ENCODE measurements around the gene DBET.
"Not testable (repeated sequence)": the region's sequence is repeated elsewhere in the genome, so short reads cannot be mapped to it uniquely, and the experiment has no call there.

Gene DBET

DNA sequence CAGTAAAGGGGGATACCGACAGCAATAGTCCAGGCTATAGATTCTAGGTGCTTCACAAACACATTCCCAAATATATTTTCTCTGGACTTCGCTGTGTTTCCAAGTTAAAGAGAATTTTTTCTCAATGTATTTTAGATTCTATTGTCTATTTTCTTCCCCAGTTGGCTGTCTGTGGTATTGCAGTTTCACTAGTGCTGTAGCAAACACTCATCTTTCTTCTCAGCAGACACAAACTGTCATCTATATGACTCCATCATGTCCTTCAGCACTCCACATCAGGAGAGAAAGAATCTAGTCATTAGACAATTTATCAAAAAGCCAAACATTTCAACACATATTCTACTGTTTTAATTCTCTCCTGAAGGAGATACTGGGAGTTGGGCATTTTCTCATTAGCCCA is at the start of gene DBET:
TSS of gene DBET (plus strand) at position 161 of the 400 bp plus-strand sequence.
- not testable (repeated sequence) for DNase-seq (ENCODE audit: low read depth); H3K4me3 ChIP-seq (ENCODE audit: low read depth, low read length)

DNA sequence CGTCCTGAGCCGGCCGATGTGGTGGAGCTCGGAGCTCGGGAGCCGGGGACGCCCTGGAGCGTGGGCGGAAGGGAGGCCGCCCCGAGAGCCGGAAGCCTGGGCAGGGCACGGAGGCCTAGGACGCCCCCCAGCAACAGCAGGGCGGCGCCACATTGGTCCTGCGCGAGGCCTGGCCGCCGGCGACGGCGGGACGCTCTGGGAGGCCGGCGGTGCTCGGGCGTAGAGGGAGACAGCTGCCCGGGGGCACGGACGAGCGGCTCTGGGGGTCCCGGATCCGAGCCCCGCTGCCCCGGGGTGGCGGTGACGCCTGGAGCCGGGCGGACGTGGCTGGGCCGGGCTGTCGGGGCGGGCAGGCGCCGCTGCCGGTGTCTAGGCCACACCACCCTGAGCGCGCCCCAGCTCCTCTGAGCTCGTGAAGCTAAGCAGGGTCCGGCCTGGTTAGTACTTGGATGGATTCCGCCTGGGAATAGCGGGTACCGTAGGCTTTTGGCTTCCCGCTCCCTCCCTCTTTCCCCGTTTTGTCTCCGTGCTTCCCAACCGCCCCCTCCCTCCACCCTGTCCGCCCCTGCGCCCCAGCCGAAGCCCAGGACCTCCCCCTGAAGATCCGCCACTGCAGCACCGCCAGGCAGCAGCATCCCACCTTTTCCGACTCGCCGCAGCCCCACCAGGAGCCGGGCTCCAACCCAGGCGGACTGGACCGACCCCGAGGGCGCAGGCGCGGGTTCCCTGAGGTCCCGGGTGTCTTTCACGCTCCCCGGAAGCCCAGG is 49.3 kb upstream of the DBET start:
- TF ChIP-seq, protein P1, sequence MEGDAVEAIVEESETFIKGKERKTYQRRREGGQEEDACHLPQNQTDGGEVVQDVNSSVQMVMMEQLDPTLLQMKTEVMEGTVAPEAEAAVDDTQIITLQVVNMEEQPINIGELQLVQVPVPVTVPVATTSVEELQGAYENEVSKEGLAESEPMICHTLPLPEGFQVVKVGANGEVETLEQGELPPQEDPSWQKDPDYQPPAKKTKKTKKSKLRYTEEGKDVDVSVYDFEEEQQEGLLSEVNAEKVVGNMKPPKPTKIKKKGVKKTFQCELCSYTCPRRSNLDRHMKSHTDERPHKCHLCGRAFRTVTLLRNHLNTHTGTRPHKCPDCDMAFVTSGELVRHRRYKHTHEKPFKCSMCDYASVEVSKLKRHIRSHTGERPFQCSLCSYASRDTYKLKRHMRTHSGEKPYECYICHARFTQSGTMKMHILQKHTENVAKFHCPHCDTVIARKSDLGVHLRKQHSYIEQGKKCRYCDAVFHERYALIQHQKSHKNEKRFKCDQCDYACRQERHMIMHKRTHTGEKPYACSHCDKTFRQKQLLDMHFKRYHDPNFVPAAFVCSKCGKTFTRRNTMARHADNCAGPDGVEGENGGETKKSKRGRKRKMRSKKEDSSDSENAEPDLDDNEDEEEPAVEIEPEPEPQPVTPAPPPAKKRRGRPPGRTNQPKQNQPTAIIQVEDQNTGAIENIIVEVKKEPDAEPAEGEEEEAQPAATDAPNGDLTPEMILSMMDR (conservative IDR thresholded peaks at IDR 0.05; ENCODE audit: low read depth, low read length), result no peak
- peak; percentile 29 for DNase-seq (ENCODE audit: low read depth)

DNA sequence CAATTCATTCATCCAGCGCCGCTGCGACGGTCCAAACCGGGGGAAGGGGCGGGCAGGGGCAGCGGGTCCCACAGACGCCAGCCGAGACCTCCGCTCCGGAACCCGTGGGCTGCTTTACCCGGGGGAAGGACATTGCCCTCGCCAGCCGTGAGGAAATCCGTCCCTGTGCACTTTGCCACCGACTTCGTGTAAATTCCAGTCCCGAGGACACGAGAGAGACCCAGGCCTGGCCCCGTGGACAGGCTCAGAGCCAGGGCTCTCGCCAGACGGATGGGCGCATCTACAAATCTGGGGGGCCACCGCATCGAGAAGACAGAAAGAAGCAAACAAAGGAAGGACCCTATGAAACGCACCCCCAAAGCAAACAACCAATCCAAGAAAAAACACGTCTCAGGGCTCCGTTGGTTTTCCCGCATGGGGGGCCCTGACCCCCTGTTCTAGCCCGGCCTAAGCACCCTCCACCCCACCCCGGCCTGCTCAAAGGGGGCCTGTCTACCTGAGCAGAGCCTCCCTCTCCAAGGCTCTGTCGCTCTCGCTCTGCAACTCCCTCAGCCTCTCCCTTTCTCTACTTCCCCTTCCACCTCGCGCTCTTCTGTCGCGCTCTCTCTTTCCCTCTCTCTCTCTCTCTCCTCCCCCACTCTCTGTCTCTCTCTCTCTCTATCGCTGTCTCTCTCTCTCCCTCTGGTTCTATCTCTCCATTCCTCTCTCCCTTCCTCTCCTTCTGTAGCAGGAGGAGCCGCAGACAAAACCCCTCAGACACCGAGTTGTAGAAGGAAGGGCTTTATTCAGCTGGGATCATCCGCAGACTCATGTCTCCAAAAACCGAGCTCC is 48.5 kb upstream of the DBET start:
- H3K4me3 ChIP-seq (ENCODE audit: low read depth, low read length), result no peak overlapping the region
- no peak for DNase-seq (ENCODE audit: low read depth)
- TF ChIP-seq, protein P1 (conservative IDR thresholded peaks at IDR 0.05; ENCODE audit: low read depth, low read length), result no peak

More for the DNA sequence above, 49.3 kb upstream of the DBET start:
- H3K4me3 ChIP-seq (ENCODE audit: low read depth, low read length), result peak overlapping the region; percentile 37

DNA sequence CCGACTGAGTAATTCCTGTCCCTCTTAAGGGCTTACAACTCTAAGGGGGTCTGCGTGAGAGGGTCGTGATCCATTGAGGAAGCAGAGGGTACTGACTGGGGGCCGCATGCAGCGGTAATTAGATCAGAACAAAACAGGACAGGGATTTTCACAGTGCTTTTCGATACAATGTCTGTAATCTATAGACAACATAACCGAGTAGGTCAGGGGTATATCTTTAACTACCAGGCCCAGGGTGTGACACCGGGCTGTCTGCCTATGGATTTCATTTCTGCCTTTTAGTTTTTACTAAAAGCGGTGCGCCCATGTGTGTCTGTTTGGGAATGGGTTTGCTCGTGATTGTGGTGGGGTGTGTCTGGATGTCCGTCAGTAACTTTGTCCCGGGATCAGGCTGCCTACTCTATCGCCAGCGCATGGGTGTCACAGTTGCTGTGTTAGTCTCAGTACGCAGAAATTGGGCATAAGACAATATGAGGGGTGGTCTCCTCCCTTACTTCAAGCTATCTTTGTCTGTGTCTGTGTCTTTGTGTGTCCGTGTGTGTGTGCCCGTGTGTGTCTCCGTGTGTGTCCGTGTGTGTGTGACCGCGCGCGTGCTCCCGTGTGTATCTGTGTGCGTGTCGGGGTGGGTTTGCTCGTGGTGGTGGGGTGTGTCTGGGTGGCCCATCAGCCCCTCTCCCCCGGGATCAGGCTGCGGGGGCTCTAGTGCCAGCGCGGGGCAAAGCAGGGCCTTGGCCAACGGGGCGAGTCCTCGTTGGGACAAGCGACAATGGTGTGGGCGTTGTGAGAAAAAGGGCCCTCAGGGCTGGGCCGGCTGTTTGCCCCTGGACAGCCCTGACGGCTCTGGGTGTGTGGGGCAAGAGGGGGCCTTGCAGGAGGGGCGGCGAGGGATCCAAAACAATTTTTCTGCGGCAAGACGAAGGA is 47.7 kb upstream of the DBET start:
- TF ChIP-seq, protein P1 (conservative IDR thresholded peaks at IDR 0.05; ENCODE audit: low read depth, low read length), result no peak
- no peak for DNase-seq (ENCODE audit: low read depth)
- H3K4me3 ChIP-seq (ENCODE audit: low read depth, low read length), result no peak overlapping the region

DNA sequence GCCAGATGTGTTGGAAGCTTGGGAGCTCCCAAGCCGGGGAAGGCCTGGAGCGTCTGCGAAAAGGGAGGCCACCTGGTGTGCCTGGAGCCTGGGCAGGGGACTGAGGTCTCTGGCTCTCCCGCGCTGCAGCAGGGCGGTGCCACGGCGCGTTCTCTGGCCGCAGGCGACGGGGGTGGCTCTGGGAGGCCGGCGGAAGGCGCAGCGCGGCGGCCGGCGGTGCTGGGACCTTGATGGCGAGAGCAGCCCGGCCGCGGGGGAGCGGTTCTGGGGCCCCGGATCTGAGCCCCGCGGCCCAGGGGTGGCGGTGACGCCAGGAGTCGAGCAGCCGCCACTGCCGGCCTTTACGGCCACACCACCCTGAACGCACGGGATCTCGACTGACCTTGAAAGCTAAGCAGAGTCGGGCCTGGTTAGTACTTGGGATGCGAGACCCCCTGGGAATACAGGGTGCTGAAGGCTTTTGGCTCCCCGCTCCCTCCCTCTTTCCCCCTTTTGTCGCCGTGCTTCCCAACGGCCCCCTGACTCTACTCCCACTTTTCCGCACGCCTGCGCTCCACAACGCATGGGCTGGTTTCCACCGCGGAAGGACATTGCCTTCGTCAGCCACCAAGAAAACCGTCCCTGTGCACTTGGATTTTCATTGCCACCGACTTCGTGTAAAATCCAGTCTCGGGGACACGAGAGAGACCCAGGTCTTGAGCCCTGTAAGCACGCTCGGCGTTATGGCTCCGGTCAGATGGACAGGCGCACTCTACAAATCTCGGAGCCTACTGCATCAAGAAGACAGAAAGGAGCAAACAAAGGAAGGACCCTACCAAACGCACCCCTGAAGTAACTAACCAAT is 46.7 kb upstream of the DBET start:
- H3K4me3 ChIP-seq (ENCODE audit: low read depth, low read length), result no peak overlapping the region
- TF ChIP-seq, protein P1 (conservative IDR thresholded peaks at IDR 0.05; ENCODE audit: low read depth, low read length), result no peak
- DNase-seq (ENCODE audit: low read depth), result no peak

DNA sequence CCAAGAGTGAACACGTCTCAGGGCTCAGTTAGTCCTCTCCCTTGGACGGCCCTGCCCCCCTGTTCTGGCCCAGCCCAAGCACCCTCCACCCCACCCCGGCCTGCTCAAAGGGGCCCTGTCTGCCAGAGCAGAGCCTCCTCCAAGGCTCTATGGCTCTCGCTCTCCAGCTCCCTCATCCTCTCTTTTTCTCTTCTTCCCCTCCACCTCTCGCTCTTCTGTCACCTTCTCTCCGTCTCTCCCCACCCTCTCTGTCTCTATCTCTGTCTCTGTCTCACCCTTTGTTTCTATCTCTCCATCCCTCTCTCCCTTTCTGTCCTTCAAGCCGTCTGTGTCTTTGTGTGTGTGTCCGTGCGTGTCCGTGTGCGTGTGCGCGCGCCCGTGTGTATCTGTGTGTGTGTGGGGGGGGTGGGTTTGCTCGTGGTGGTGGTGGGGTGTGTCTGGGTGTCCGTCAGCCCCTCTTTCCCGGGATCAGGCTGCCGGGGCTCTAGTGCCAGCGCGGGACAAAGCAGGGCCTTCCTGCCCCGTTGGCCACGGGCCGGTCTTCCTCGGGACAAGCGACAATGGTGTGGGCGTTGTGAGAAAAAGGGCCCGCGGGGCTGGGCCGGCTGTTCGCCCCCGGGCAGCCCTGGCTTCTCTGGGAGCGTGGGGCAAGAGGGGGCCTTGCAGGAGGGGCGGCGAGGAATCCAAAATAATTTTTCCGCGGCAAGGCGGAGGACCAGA is 45.9 kb upstream of the DBET start:
- no peak overlapping the region for H3K4me3 ChIP-seq (ENCODE audit: low read depth, low read length)
- TF ChIP-seq, protein P1 (conservative IDR thresholded peaks at IDR 0.05; ENCODE audit: low read depth, low read length), result no peak
- DNase-seq (ENCODE audit: low read depth), result no peak
